PC-9 (cell line): ENCODE results near the gene SLC35G6. TPM values are rescaled to one million over a fixed set of nuclear protein-coding genes. Genes with fewer than 3 reads are reported as not detected.

Experiments
- BruUV-seq: library from RNA; stranded (reverse); fragments of 400-500 nt; replicated peaks from 2 replicates; lab custom pipeline; 2021; lab: Mats Ljungman, UMichigan
- CTCF ChIA-PET: fragments of 300-600 bp; sonication (Branson Sonifier 250); formaldehyde crosslinking; loops from one replicate; lab custom pipeline; 2022; ENCODE audit warnings: antibody characterized with exemption; lab: Charles Lee
- POLR2A ChIA-PET: fragments of 300-600 bp; sonication (Branson Sonifier 250); formaldehyde crosslinking; loops from one replicate; lab custom pipeline; 2022; ENCODE audit warnings: antibody characterized with exemption; ENCODE audit not compliant: unreplicated experiment; lab: Charles Lee
- DNase-seq, 2 experiments: peaks; one replicate each; pipeline versions ENCODE4 v3.0.0 to v3.0.0-alpha.2; 2015 to 2022; ENCODE audit warnings: mixed read lengths in 1 of 2
- H2AFZ ChIP-seq: fragments of 200-600 bp; sonication (generic); 2 replicates; pipeline ENCODE4 v1.8.1; 2017; ENCODE audit warnings: antibody characterized with exemption
- H3F3A ChIP-seq: fragments of 200-600 bp; sonication (generic); 2 replicates; pipeline ENCODE4 v1.8.1; 2017; ENCODE audit warnings: antibody characterized with exemption, mild to moderate bottlenecking, low read depth; ENCODE audit not compliant: insufficient read depth
- H3K27ac ChIP-seq: fragments of 200-600 bp; sonication (generic); 2 replicates; pipeline ENCODE4 v1.6.1; 2016; ENCODE audit warnings: mixed run types
- H3K27me3 ChIP-seq: fragments of 200-600 bp; sonication (generic); 2 replicates; pipeline ENCODE4 v1.6.1; 2016; ENCODE audit warnings: low read depth, mixed run types; ENCODE audit not compliant: insufficient read depth
- H3K36me3 ChIP-seq: fragments of 200-600 bp; sonication (generic); 2 replicates; pipeline ENCODE4 v1.6.1; 2016; ENCODE audit warnings: low read depth, mixed run types
- H3K4me1 ChIP-seq: fragments of 200-600 bp; sonication (generic); replicated peaks from 2 replicates; pipeline ENCODE4 v1.6.1; 2016; ENCODE audit warnings: mixed run types; ENCODE audit not compliant: insufficient read depth
- H3K4me2 ChIP-seq: fragments of 200-600 bp; sonication (generic); 2 replicates; pipeline ENCODE4 v1.6.1; 2017; ENCODE audit warnings: mixed run types
- H3K4me3 ChIP-seq: fragments of 200-600 bp; sonication (generic); 2 replicates; pipeline ENCODE4 v1.6.1; 2016; ENCODE audit warnings: mixed run types
- H3K79me2 ChIP-seq: fragments of 200-600 bp; sonication (generic); 2 replicates; pipeline ENCODE4 v1.6.1; 2017; ENCODE audit warnings: low read depth, mixed run types
- H3K9me2 ChIP-seq: fragments of 200-600 bp; sonication (generic); 2 replicates; pipeline ENCODE4 v1.8.1; 2017; ENCODE audit warnings: mild to moderate bottlenecking; ENCODE audit not compliant: insufficient read depth
- H3K9me3 ChIP-seq: fragments of 200-600 bp; sonication (generic); 2 replicates; pipeline ENCODE4 v1.8.1; 2016; ENCODE audit warnings: low read depth; ENCODE audit not compliant: insufficient read depth
- H4K20me1 ChIP-seq: fragments of 200-600 bp; sonication (generic); 2 replicates; pipeline ENCODE4 v1.8.1; 2017; ENCODE audit not compliant: insufficient read depth
- CTCF ChIP-seq: fragments of 200-600 bp; sonication (generic); conservative IDR thresholded peaks from 2 replicates; pipeline ENCODE4 v1.6.1; 2017; ENCODE audit warnings: mixed run types, antibody characterized with exemption, mild to moderate bottlenecking, moderate library complexity
- EZH2 ChIP-seq: fragments of 200-600 bp; sonication (generic); IDR thresholded peaks from 2 replicates; pipeline ENCODE4 v1.8.0; 2017; ENCODE audit warnings: antibody characterized with exemption, low read depth
- intact Hi-C: fragments of 100-400 bp; cut with micrococcal nuclease; formaldehyde crosslinking; loops from one replicate; pipeline ENCODE4 v1.10.0; 2022; ENCODE audit not compliant: unreplicated experiment
- total RNA-seq: library from RNA; stranded (reverse); gene quantifications from 2 replicates; pipeline ENCODE4 v1.2.3, GENCODE V29; 2021

Gene SLC35G6
- total RNA-seq, 1 experiment from 2014 or later = not detected

GRCh38 chr17:7466318-7466638, 15.0 kb upstream of the SLC35G6 start:
- DNase-seq = no peak
- Histone ChIP-seq H2AFZ (no peak overlapping the region), H3K27me3 (no peaks in the 10 kb centered on the region), H4K20me1 (no peaks in the 10 kb centered on the region), H3K36me3 (no peaks in the 10 kb centered on the region), H3K27ac (no peak overlapping the region), H3K79me2 (no peaks in the 10 kb centered on the region), H3F3A (no peaks in the 10 kb centered on the region), H3K4me2 (no peak overlapping the region), H3K9me3 (no peaks in the 10 kb centered on the region), H3K9me2 (no peaks in the 10 kb centered on the region), H3K4me3 (no peak overlapping the region), H3K4me1 (no peaks in the 10 kb centered on the region)
- ChIA-PET POLR2A (no interaction called here), CTCF (no interaction called here)
- TF ChIP-seq EZH2 (no peak), CTCF (no peak)
- no TSS peak for BruUV-seq
- intact Hi-C loops = no loop called here

GRCh38 chr17:7466639-7467341, 14.5 kb upstream of the SLC35G6 start:
- H3F3A ChIP-seq = no peaks in the 10 kb centered on the region
- H3K9me2 ChIP-seq = no peaks in the 10 kb centered on the region
- H3K27me3 ChIP-seq = no peaks in the 10 kb centered on the region
- intact Hi-C loops = no loop called here
- H3K79me2 ChIP-seq = no peaks in the 10 kb centered on the region
- CTCF ChIA-PET = no interaction called here
- no peak for TF ChIP-seq CTCF
- TF ChIP-seq EZH2 = no peak
- no peak overlapping the region for H2AFZ ChIP-seq
- H3K27ac ChIP-seq = no peak overlapping the region
- no peak overlapping the region for H3K4me3 ChIP-seq
- no peak for DNase-seq
- no peaks in the 10 kb centered on the region for H3K36me3 ChIP-seq
- no peaks in the 10 kb centered on the region for H3K9me3 ChIP-seq
- H4K20me1 ChIP-seq = no peaks in the 10 kb centered on the region
- H3K4me2 ChIP-seq = no peak overlapping the region
- POLR2A ChIA-PET = no interaction called here
- no TSS peak for BruUV-seq
- H3K4me1 ChIP-seq = no peaks in the 10 kb centered on the region

- H3K4me2 ChIP-seq = no peak overlapping the region
- H3K9me3 ChIP-seq = no peaks in the 10 kb centered on the region
- DNase-seq = no peak
- H3K36me3 ChIP-seq = no peaks in the 10 kb centered on the region
- no peaks in the 10 kb centered on the region for H3K79me2 ChIP-seq
- H3K27ac ChIP-seq = no peak overlapping the region
- H4K20me1 ChIP-seq = no peaks in the 10 kb centered on the region
- no peak overlapping the region for H2AFZ ChIP-seq
- TF ChIP-seq EZH2 = no peak
- no peak for TF ChIP-seq CTCF
- H3K27me3 ChIP-seq = no peaks in the 10 kb centered on the region
- intact Hi-C loops = no loop called here
- no peaks in the 10 kb centered on the region for H3K4me1 ChIP-seq
- H3K4me3 ChIP-seq = no peak overlapping the region
- ChIA-PET POLR2A (interaction anchor here (0.6 kb wide), 1 partner anchor 10 kb away, joined by 3 read pairs; no protein-coding TSS in a partner anchor), CTCF (no interaction called here)
- no peaks in the 10 kb centered on the region for H3F3A ChIP-seq
- BruUV-seq = no TSS peak
- H3K9me2 ChIP-seq = no peaks in the 10 kb centered on the region
These were observed 13.7 kb upstream of the SLC35G6 start for GRCh38 chr17:7467498-7467897.
